RCC 7860 (cell line): ENCODE data around the gene HDAC11.

Experiments
- DNase-seq: peaks from one replicate; pipeline ENCODE4 v3.0.0-alpha.2; 2015; ENCODE audit warnings: low spot score
- FAIRE-seq: peaks from 2 replicates; lab custom pipeline; 2012; peaks lifted over from hg19 to GRCh38; lab: Jason Lieb, UNC

HDAC11 gene

DNA sequence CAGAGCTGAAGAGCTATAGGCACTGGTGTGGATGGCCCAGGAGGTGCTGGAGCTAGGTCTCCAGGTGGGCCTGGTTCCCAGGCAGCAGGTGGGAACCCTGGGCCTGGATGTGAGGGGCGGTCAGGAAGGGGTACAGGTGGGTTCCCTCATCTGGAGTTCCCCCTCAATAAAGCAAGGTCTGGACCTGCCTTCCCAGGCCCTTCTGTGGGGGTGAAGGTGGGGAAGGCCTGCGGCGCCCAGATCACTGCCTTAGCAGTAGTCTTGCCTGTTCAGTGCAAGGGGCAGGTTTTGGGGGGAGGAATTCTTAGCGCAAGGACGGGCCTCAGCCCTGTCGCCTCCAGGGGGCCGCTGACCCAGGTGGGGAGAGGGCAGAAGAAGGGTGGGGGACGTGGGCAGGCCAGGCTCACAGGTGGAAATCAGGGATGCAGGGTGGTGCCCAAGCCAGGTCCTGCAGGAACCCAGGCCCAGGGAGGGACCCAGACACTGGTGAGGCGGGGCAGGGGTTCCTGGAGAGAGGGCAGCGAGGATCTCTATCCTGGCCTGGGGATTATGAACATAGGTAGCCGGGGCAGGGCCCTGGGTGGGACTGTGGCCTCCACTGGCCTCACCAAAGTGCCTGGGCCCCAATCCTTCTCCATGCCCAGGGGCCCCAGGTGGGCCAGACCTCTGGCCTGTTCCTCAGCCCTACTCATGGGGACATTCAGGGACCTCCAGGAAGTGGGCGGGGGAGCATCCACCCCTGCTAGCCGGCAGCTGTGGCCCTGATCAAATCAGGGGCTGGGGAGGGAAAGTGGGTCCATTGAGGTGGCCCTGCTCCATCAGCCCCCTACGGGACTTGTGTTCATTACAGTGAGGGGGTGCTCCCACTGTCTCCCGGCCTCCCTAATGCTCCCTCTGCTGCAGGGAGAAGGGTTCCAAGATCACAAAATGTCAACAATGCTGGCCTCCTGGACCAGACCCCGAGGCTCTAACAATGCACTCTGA is 25.3 kb downstream of the HDAC11 start:
- FAIRE-seq, result no peak

DNA sequence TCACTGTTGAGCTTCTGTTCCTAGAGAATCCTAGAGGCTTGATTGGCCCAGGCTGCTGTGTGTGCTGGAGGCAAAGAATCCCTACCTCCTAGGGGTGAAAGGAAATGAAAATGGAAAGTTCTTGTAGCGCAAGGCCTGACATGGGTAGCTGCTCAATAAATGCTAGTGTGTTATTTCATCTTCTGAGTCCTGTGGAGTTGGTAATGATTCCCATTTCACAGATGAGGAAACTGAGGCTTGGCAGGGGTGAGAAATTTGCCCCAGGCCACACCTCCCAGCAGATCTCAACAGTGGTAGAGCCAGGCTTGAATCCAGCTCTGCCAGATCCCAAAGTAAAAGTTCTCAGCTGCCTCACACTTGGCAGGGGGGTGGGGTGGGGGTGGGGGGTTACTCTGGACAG is 26.1 kb downstream of the HDAC11 start:
- FAIRE-seq (no peak), DNase-seq (no peak)

More for the DNA sequence above, 25.3 kb downstream of the HDAC11 start:
- DNase-seq, result no peak

DNA sequence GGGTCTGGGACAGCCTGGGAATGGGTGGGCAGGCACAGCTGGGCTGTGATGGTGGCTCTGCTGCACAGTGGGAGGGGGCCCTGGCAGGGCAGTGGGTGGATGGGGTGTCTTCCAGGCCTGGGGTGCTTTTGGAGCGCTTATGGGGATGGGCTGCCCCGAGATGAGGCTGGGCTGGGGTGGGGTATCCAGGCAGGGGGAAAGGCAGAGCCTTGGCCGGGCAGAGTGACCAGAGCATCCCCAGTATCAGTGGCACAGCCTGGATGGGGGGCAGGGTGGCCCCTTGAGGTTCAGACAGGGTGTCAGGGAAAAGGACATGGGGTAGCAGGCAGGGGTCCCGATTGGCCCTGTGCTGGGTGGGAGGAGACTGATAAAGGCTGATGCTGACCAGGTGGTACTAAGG is 26.6 kb downstream of the HDAC11 start:
- no peak for DNase-seq
- FAIRE-seq, result no peak

DNA sequence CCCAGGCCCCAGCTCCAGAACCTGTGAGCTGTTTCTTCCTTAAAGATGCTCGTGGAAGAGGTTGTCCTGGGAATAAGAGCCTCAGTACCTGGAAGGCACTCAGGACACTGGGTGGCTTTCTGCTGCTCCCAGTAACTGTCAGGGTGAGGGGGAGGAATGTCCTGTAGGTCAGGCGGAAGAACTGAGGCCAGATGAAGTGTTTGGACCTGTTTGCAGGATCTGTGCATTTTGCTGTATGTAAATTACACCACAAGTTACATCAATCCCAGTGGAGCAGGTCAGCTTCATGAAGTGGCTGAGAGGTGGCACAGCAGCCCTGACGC is 27.1 kb downstream of the HDAC11 start:
- no peak for FAIRE-seq
- DNase-seq, result no peak

DNA sequence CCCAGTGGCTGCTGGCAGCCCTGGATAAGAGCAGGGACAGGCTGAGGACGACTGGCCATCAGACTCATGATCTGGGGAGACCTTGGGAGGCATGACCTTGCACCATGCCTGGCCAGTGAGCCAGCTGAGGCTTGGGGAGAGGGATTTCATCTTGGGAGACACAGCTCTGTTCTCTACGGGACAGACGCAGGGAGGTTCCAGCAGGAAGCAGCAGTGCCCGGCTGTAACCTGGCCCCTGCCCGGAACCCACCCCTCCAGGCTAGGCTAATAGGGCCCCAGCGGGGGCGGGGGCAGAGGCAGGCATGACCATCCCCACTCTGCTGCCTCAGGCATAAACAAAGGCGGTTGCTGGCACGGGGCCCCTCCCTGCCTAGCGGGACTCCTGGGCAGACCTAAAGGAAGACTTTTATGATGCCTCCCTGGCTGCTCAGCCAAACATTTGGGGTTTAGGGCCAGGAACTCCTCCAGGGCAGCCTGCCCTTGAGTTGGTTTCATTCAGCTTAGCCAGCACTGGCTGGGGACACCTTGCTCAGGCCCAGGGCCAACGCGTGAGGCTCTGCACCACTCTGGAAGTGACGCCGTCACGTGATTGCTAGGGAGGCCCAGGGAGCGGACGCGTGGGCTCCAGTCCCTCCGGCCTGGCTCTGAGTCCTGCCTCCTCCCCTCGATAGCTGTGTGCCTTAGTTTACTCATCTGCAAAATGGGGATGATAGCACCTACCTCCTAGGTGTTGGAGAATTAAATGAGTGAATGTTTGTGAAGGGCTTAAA is 27.6 kb downstream of the HDAC11 start:
- DNase-seq (no peak), FAIRE-seq (no peak)

- DNase-seq (no peak), FAIRE-seq (no peak)
These were observed 28.4 kb downstream of the HDAC11 start for GRCh38 chr3:13508496-13508895.

DNA sequence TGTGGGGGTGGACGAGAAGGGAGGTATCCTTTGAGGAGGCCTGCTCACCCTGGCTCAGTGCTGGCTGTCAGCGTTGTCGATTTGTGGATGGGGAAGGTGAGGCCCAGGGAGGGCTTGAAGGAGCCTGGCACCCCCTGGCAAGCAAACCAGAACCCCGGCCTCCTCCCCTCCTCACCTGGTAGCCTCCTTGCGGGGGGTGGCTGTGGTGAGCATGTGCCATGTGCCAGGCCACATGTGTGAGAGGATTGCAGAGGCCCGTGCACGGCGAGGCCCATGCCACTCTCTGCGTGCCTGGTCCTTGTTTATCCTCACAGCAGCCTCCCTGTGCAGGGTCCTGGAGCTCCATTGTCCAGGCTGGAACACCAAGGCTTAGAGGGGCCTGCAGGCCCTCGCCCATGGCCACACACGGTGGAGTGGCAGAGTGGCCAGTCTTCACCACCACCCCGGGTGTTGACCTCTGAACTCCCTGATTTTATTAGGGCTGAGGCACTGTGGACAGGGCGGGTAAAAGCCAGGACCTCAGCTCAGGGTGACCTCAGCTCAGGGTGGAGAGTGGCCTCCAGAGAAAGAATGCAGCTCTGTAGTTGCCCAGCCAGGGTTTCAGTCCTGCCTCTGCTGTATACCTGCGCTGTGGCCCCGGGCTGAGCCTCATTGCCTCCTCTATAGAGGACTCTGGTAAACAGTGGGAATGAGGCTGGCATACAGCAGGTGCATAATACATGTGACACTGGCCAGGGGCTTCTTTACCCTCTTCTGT is 29.1 kb downstream of the HDAC11 start:
- FAIRE-seq (no peak), DNase-seq (no peak)

DNA sequence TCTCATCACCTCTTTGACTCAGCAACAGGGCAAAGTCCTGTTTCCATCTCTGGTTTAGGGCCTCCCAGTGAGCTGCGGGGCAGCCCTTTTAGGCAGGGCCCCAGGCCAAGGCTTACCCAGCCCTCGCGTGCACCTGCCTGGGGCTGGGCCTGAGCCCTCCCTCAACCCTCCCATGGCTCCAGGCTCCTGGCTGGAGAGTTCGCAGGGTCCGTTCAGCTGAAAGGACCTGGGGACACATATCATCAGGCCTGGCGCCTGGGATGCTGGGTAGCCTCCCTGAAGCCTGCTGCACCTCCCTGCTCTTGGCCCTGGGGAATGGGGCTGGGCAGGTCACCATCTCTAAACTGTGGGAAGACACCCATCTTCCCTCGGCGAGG is 29.7 kb downstream of the HDAC11 start:
- no peak for DNase-seq
- FAIRE-seq, result no peak

- no peak for FAIRE-seq
- no peak for DNase-seq
These were observed 32.3 kb downstream of the HDAC11 start for GRCh38 chr3:13512451-13512850.

GRCh38 chr3:13513051-13513912 is 33.2 kb downstream of the HDAC11 start:
- DNase-seq (no peak), FAIRE-seq (no peak)

DNA sequence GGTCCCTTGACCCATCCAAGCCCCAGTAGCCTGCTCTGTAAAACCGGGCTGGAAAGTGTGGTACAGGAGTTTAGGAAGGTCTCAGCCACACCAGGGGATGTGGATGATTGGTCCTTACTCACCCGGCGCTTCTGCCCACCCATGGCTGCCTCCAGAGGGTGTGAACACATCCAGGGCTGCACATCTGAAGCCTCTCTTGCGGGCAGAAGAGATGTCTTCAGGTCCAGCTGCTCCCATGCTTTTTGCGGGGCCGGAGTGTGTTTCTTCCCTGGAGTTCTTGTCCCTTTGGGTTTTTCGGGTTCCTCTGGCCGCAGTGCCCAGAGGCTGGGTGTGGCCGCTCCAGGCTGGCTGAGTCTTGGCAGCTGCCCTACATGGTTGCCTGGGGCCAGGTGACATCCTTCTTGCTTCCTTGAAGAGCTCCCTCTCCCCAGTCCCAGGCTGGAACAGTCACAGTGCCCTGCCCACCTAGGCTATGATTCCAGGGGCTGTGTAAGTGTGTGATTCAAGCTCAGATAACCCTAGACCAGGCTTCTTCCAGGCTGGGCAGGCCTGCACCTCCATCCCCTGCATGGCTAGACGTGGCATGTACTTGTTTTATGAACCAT is 33.9 kb downstream of the HDAC11 start:
- no peak for DNase-seq
- FAIRE-seq, result no peak

- FAIRE-seq, result no peak
These were observed 34.7 kb downstream of the HDAC11 start for GRCh38 chr3:13514639-13515435.

DNA sequence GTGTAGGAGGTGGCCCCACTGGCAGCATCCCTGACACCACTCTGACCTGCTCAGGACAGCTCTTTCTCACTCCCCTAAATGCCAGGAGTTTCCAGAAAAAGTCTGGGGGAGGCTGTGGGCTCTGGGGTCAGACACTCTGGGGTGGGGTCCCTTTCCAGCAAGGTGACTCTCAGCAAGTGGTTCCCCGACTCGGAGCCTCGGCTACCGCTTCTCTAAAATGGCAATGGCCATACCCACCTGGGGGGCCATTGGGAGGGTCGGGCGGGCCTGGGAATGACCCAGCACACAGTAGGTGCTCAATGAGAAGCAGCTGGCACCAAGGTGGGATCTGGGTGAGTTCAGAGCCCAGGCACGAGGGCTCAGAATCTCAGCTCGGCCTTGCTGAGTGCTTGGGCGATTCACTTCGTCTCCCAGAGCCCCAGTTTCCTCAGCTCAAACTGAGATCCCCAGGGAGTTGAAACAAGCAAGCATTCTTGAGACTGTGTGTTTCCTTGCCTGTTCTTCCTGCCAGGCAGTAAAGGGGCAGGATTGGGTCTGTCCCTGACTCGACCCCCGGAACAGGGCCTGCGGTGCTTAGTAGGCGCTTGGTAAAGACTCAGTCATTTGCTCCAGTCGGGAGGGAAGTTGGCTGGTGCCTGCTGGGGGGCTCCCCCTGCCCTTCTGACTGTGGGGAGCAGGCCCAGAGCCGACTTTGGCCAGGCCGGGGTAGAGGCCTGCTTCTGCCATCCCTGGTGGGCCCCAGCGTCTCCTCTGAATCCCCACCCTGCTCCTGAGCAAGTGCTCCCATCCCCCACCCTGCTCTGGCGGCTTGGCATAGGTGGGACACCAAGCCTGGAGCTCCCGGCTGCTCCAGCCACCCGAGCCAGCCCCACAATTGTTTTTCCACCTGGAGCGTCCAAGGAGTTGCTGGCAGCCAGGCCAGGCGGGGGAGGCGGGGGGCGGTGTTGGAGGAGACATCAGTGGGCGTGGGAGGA is 36.0 kb downstream of the HDAC11 start:
- DNase-seq, result no peak
- no peak for FAIRE-seq

More at GRCh38 chr3:13514639-13515435, 34.7 kb downstream of the HDAC11 start:
- DNase-seq, result no peak

DNA sequence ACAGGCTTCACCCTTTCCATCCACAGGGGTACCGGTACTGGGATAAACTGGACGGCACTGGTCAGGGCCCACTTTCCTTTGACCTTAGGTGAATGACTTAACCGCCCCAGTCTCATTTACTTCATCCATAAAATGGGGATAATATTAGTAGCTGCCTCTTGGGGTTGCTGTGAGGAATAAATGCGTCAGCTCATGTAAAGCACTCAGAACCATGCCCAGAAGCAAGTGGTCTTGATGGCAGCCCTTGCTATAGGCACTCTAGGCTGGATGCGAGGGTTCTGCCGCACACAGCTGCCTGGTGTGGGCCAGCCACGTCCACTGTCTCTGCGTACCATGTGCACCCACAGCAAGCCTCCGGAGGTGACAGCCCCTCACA is 36.6 kb downstream of the HDAC11 start:
- FAIRE-seq, result no peak
- DNase-seq, result no peak

DNA sequence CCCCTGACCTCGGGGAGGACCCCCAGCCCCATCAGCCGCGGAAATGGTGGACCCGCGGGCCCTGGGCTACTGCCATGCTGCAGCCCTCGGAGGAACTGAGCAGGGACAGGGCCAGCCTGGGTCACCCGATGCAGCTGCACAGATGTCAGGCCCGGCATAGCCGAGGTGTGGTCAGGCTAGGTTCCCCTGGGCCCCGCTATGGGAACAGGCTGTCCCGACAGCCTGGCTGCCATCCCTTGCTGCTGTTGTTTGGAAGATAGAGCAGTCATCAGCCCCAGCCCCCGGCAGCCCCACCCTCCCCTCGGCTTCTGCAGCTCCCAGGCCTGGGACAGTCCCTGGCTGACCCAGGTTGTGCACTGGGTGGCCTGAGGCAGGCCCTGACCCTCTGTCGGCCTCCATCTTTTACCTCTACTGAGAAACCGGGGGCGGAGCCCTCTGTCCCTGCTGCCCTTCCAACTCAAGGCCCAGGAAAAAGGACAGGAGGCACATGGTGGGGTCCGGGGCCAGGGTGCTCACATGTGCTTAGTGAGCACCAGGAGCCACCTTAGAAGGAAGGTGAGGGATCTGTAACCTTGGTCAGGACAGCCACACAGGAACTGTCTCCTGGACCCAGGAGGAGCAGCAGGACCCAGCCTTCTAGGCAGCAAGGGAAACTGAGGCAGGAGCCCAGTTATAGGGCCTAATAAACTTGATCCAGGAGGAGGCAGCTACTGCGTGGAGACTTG is 37.3 kb downstream of the HDAC11 start:
- DNase-seq, result no peak
- FAIRE-seq, result no peak

DNA sequence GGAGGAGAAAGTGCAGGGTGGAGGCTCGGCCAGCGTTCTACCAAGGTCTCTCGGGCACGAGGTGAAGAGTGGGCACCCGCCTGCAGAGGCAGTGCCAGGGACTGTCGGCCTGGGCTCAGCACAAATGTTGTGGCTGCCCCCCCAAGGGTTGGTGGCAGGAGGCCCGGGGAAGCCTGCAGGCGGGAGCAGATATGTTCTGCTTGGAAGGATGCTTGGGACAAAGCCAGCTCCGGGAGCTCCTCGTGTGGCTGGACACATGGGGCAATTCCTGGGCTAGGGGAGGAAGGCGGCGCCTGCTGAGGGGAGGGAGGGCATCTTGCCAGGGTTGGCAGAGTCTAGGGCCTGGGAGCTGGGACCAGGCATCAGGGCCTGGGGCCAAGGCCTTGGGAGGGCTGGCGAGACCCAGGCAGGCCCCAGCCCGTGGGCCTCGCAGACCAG is 38.4 kb downstream of the HDAC11 start:
- DNase-seq, result no peak
- FAIRE-seq, result no peak

GRCh38 chr3:13519006-13519791 is 39.1 kb downstream of the HDAC11 start:
- DNase-seq (no peak), FAIRE-seq (no peak)
